Caco-2 (cell line): ENCODE results near the gene ELP5. TPM values are rescaled to one million over a fixed set of nuclear protein-coding genes. Genes with fewer than 3 reads are reported as not detected.

Source experiments
- BruUV-seq: library from RNA; stranded (reverse); fragments of 400-500 nt; replicated peaks from 2 replicates; lab custom pipeline; 2021; lab: Mats Ljungman, UMichigan
- CTCF ChIA-PET: fragments of 300-600 bp; sonication (Branson Sonifier 250); formaldehyde crosslinking; loops from one replicate; lab custom pipeline; 2022; ENCODE audit warnings: antibody characterized with exemption; lab: Charles Lee
- POLR2A ChIA-PET: fragments of 300-600 bp; sonication (Branson Sonifier 250); formaldehyde crosslinking; loops from one replicate; lab custom pipeline; 2022; ENCODE audit warnings: antibody characterized with exemption; lab: Charles Lee
- DNase-seq, 2 experiments: peaks; one replicate each; pipeline versions ENCODE4 v3.0.0 to v3.0.0-alpha.2; 2020 to 2022
- H3K27me3 ChIP-seq: replicated peaks from 2 replicates; pipeline ENCODE4 v1.6.0; 2011; ENCODE audit warnings: low read length; ENCODE audit not compliant: control insufficient read depth, insufficient read depth
- H3K36me3 ChIP-seq: 2 replicates; pipeline ENCODE4 v1.5.1; 2011; ENCODE audit warnings: low read length; ENCODE audit not compliant: control insufficient read depth, insufficient read depth
- H3K4me1 ChIP-seq: fragments of 250-450 bp; sonication (Bioruptor Pico); 2 replicates; pipeline ENCODE4 v1.5.1; 2020; ENCODE audit warnings: mild to moderate bottlenecking
- H3K4me3 ChIP-seq: 2 replicates; pipeline ENCODE4 v1.5.1; 2011; ENCODE audit warnings: low read depth, mild to moderate bottlenecking, control low read depth, low read length
- H3K9me3 ChIP-seq: fragments of 250-450 bp; sonication (Bioruptor Pico); 2 replicates; pipeline ENCODE4 v1.5.1; 2020; ENCODE audit warnings: mild to moderate bottlenecking, moderate library complexity
- H3K27ac Mint-ChIP-seq: one replicate; pipeline ENCODE4 v1.8.0; 2022; ENCODE audit warnings: mixed read lengths; ENCODE audit not compliant: unreplicated experiment
- H3K27me3 Mint-ChIP-seq: one replicate; pipeline ENCODE4 v1.8.0; 2022; ENCODE audit warnings: mixed read lengths; ENCODE audit not compliant: insufficient read depth, unreplicated experiment
- H3K36me3 Mint-ChIP-seq: one replicate; pipeline ENCODE4 v1.8.0; 2022; ENCODE audit warnings: mild to moderate bottlenecking, mixed read lengths; ENCODE audit not compliant: insufficient read depth, unreplicated experiment
- H3K4me1 Mint-ChIP-seq: one replicate; pipeline ENCODE4 v1.8.0; 2022; ENCODE audit warnings: low read depth, mixed read lengths; ENCODE audit not compliant: unreplicated experiment
- H3K4me3 Mint-ChIP-seq: one replicate; pipeline ENCODE4 v1.8.0; 2022; ENCODE audit warnings: mild to moderate bottlenecking, moderate library complexity, mixed read lengths; ENCODE audit not compliant: unreplicated experiment
- H3K9me3 Mint-ChIP-seq: one replicate; pipeline ENCODE4 v1.8.0; 2022; ENCODE audit warnings: mixed read lengths; ENCODE audit not compliant: unreplicated experiment
- intact Hi-C: fragments of 100-400 bp; cut with micrococcal nuclease; formaldehyde crosslinking; loops from one replicate; pipeline ENCODE4 v1.10.0; 2022; ENCODE audit not compliant: unreplicated experiment
- total RNA-seq: library from RNA; stranded (reverse); gene quantifications from 2 replicates; pipeline ENCODE4 v1.2.3, GENCODE V29; 2022
- TF ChIP-seq, protein P1 (sequence below), 2 experiments: fragments of 200-600 bp in 1 of 2; IDR thresholded peaks; 1 replicate in 1 of 2; 2 replicates in 1 of 2; pipeline versions ENCODE4 v1.5.1 to v1.8.0; 2011 to 2022; ENCODE audit warnings: antibody characterized with exemption in 1 of 2, control low read depth in 1 of 2, inconsistent platforms in 1 of 2, low read depth in 1 of 2, low read length in 1 of 2, mild to moderate bottlenecking in 1 of 2, moderate library complexity in 1 of 2; ENCODE audit not compliant: insufficient read depth in 1 of 2, severe bottlenecking in 1 of 2, unreplicated experiment in 1 of 2

Gene ELP5
- total RNA-seq, 1 experiment from 2014 or later = 43.2 TPM

DNA sequence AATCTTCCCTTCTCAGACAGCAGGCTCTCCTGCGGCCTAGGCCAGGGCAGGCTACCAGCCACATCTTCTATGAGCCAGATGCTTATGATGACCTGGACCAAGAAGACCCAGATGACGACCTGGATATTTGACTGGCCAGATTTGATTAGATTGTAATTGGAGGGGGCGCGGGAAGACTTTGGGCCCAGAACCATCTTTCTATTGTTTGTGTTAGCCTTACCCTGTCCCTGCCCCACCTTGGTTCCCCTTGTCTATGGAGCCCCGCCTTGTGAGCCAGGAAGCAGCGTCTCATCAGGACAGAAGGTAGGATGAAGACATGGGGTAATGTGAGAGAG lies 7.5 kb downstream of the ELP5 start:
- Histone ChIP-seq H3K27me3 (no peaks in the 10 kb centered on the region), H3K4me1 (peaks cover 24% of the 10 kb centered on the region), H3K4me3 (no peak overlapping the region), H3K36me3 (peaks cover 2% of the 10 kb centered on the region), H3K9me3 (no peaks in the 10 kb centered on the region)
- Mint-ChIP-seq H3K4me3 (peak overlapping the region; percentile 99), H3K9me3 (no peaks in the 10 kb centered on the region), H3K27ac (no peak overlapping the region), H3K27me3 (no peaks in the 10 kb centered on the region), H3K4me1 (peaks cover 9% of the 10 kb centered on the region), H3K36me3 (peaks cover 89% of the 10 kb centered on the region)
- intact Hi-C loops = no loop called here
- ChIA-PET CTCF (no interaction called here), POLR2A (interaction anchor here (0.7 kb wide), 1 partner anchor 145 kb away, joined by 4 read pairs; the partner anchor contains the start of gene ASGR2)
- no peak for DNase-seq
- BruUV-seq = no TSS peak
- TF ChIP-seq, protein P1, sequence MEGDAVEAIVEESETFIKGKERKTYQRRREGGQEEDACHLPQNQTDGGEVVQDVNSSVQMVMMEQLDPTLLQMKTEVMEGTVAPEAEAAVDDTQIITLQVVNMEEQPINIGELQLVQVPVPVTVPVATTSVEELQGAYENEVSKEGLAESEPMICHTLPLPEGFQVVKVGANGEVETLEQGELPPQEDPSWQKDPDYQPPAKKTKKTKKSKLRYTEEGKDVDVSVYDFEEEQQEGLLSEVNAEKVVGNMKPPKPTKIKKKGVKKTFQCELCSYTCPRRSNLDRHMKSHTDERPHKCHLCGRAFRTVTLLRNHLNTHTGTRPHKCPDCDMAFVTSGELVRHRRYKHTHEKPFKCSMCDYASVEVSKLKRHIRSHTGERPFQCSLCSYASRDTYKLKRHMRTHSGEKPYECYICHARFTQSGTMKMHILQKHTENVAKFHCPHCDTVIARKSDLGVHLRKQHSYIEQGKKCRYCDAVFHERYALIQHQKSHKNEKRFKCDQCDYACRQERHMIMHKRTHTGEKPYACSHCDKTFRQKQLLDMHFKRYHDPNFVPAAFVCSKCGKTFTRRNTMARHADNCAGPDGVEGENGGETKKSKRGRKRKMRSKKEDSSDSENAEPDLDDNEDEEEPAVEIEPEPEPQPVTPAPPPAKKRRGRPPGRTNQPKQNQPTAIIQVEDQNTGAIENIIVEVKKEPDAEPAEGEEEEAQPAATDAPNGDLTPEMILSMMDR (IDR thresholded peaks at IDR 0.05; ENCODE audit: insufficient read depth in 1 of 2, low read depth in 1 of 2, low read length in 1 of 2, severe bottlenecking in 1 of 2, unreplicated experiment in 1 of 2) = no peak

DNA sequence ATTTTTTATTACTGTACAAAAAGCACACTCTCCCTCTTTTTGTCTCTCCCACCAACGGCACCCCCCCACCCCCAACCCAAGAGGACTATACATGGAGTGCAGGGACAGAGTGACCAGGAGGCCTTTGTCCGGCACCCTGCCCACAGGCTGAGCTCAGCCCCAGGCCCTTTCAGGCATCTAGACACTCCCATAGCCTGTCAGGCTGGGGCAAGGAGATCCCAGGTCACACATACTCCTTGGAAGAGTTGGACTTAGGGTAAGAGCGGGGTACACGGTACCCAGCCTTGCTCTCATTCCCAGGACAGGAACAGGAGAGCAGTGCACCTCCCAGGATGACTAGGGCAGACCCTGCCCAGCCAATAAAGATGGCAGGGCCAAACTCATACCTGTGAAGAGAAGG lies 8.1 kb downstream of the ELP5 start:
- POLR2A ChIA-PET = no interaction called here
- Histone ChIP-seq H3K9me3 (no peaks in the 10 kb centered on the region), H3K36me3 (peaks cover 2% of the 10 kb centered on the region), H3K27me3 (no peaks in the 10 kb centered on the region), H3K4me1 (peaks cover 26% of the 10 kb centered on the region), H3K4me3 (peak overlapping the region; percentile 98)
- H3K4me1 Mint-ChIP-seq = peaks cover 9% of the 10 kb centered on the region
- peak overlapping the region; percentile 97 for H3K27ac Mint-ChIP-seq
- DNase-seq = no peak
- CTCF ChIA-PET = no interaction called here
- H3K36me3 Mint-ChIP-seq = peaks cover 83% of the 10 kb centered on the region
- no TSS peak for BruUV-seq
- H3K4me3 Mint-ChIP-seq = peak overlapping the region; percentile 99
- no peaks in the 10 kb centered on the region for H3K9me3 Mint-ChIP-seq
- H3K27me3 Mint-ChIP-seq = no peaks in the 10 kb centered on the region
- TF ChIP-seq, protein P1 (IDR thresholded peaks at IDR 0.05; ENCODE audit: insufficient read depth in 1 of 2, low read depth in 1 of 2, low read length in 1 of 2, severe bottlenecking in 1 of 2, unreplicated experiment in 1 of 2) = no peak
- intact Hi-C loops = no loop called here

DNA sequence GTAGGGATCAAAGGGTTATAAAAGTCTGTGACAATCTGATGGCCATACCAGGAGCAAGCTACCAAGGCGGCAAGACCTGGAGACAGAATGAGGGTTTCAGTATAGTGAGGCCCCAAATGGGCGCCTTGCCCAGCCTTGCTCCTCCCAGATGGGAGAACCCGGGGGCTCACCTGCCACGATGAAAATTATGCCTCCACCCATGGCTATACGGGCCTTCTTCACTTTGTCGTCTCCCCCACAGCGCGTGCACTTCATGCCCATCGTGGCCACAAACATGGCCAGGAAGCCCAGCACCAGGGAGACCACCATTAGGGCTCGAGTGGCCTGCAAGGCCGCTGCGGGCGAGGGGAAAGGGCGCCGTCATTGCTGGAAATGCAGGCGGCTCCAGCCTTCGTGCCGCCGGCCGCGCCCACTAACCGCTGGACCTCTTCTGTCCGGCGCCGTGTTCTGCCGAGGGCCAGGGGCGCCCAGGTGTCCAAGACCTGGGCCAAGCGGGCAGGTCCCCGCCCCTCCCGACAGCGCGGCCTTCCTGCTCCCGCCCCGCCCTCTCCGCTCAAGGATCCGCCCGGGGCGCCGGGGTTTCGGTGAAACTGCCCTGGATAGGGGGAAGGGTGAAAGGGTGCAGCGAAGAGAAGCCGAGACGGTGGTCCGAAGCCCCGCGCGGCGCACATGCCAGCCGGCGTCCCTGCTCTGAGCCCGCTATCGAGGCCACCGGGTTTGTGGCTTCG lies 8.8 kb downstream of the ELP5 start:
- Histone ChIP-seq H3K36me3 (peaks cover 2% of the 10 kb centered on the region), H3K9me3 (no peaks in the 10 kb centered on the region), H3K4me3 (peak overlapping the region; percentile 98), H3K4me1 (peaks cover 26% of the 10 kb centered on the region), H3K27me3 (no peaks in the 10 kb centered on the region)
- ChIA-PET CTCF (no interaction called here), POLR2A (interaction anchor here (0.8 kb wide), 1 partner anchor 46 kb away, joined by 7 read pairs; no protein-coding TSS in a partner anchor)
- peak overlapping the region; percentile 97 for H3K27ac Mint-ChIP-seq
- TF ChIP-seq, protein P1 (IDR thresholded peaks at IDR 0.05; ENCODE audit: insufficient read depth in 1 of 2, low read depth in 1 of 2, low read length in 1 of 2, severe bottlenecking in 1 of 2, unreplicated experiment in 1 of 2) = no peak
- intact Hi-C loops = no loop called here
- H3K9me3 Mint-ChIP-seq = no peaks in the 10 kb centered on the region
- DNase-seq = peak; percentile 77 to 83
- H3K4me1 Mint-ChIP-seq = peaks cover 9% of the 10 kb centered on the region
- peak overlapping the region; percentile 99 for H3K4me3 Mint-ChIP-seq
- H3K27me3 Mint-ChIP-seq = no peaks in the 10 kb centered on the region
- BruUV-seq = no TSS peak
- peaks cover 78% of the 10 kb centered on the region for H3K36me3 Mint-ChIP-seq
